K562 (cell line): ENCODE measurements around the gene UBR4. TPM values are rescaled to one million over a fixed set of nuclear protein-coding genes. Genes with fewer than 3 reads are reported as not detected.

ENCODE experiments used
- ASH1L ChIP-seq: fragments of 450-650 bp; IDR thresholded peaks from 2 replicates; pipeline ENCODE4 v1.6.1; 2018; ENCODE audit warnings: borderline replicate concordance, mild to moderate bottlenecking, low read depth; ENCODE audit not compliant: partially characterized antibody
- ATF7 ChIP-seq: fragments of 450-650 bp; IDR thresholded peaks from 2 replicates; pipeline ENCODE4 v1.7.1; 2014; ENCODE audit warnings: mild to moderate bottlenecking, moderate library complexity
- BRD4 ChIP-seq: fragments of 200-600 bp; sonication (generic); IDR thresholded peaks from 2 replicates; pipeline ENCODE4 v1.6.1; 2017; ENCODE audit warnings: inconsistent platforms
- BRD9 ChIP-seq: fragments of 450-650 bp; IDR thresholded peaks from 2 replicates; pipeline ENCODE4 v1.6.1; 2018; ENCODE audit warnings: low read depth; ENCODE audit not compliant: partially characterized antibody
- CHAMP1 ChIP-seq: fragments of 450-650 bp; IDR thresholded peaks from 2 replicates; pipeline ENCODE4 v1.6.1; 2016; ENCODE audit warnings: mild to moderate bottlenecking
- CHD1 ChIP-seq: fragments of 200-600 bp; sonication (generic); IDR thresholded peaks from one replicate; pipeline ENCODE4 v1.6.1; 2012; ENCODE audit warnings: mild to moderate bottlenecking, moderate library complexity, low read length, inconsistent platforms
- CTBP1 ChIP-seq: fragments of 450-650 bp; IDR thresholded peaks from 2 replicates; pipeline ENCODE4 v1.6.1; 2016; ENCODE audit warnings: borderline replicate concordance
- ELK1 ChIP-seq: sonication (generic); formaldehyde crosslinking; IDR thresholded peaks from 2 replicates; pipeline ENCODE4 v1.8.1; 2022; ENCODE audit warnings: missing genetic modification reagents
- EP300 ChIP-seq: IDR thresholded peaks from 2 replicates; pipeline ENCODE4 v1.6.1; 2012; ENCODE audit warnings: low read length, improper control_type of control experiment
- FOXJ3 ChIP-seq: sonication (generic); formaldehyde crosslinking; IDR thresholded peaks from 2 replicates; pipeline ENCODE4 v1.4.0; 2020; ENCODE audit warnings: mild to moderate bottlenecking, missing genetic modification reagents
- FOXP1 ChIP-seq: sonication (generic); formaldehyde crosslinking; IDR thresholded peaks from 2 replicates; pipeline ENCODE4 v1.8.0; 2022; ENCODE audit warnings: mild to moderate bottlenecking, missing genetic modification reagents
- KAT7 ChIP-seq: sonication (generic); formaldehyde crosslinking; IDR thresholded peaks from 2 replicates; pipeline ENCODE4 v1.8.0; 2022; ENCODE audit warnings: missing genetic modification reagents, mild to moderate bottlenecking, borderline replicate concordance
- MCM5 ChIP-seq: fragments of 450-650 bp; IDR thresholded peaks from 2 replicates; pipeline ENCODE4 v1.6.1; 2016; ENCODE audit warnings: low read depth
- MEIS2 ChIP-seq: fragments of 450-650 bp; IDR thresholded peaks from 2 replicates; pipeline ENCODE4 v1.6.1; 2014; ENCODE audit warnings: mild to moderate bottlenecking; ENCODE audit not compliant: partially characterized antibody
- NEUROD1 ChIP-seq: fragments of 150-350 bp; IDR thresholded peaks from 2 replicates; pipeline ENCODE4 v1.6.1; 2014; ENCODE audit warnings: borderline replicate concordance, low read length, low read depth; ENCODE audit not compliant: partially characterized antibody
- PATZ1 ChIP-seq: fragments of 250-450 bp; sonication (Bioruptor Pico); IDR thresholded peaks from 2 replicates; pipeline ENCODE4 v1.5.0; 2020; ENCODE audit warnings: mild to moderate bottlenecking, borderline replicate concordance
- PPARD ChIP-seq: fragments of 250-450 bp; sonication (Bioruptor Pico); IDR thresholded peaks from 2 replicates; pipeline ENCODE4 v1.8.0; 2022; ENCODE audit warnings: inconsistent platforms, mild to moderate bottlenecking, moderate library complexity
- RBM17 ChIP-seq: fragments of 200-400 bp; formaldehyde crosslinking; IDR thresholded peaks from 2 replicates; pipeline ENCODE4 v1.6.1; 2017; ENCODE audit warnings: low read depth, mild to moderate bottlenecking, low read length, borderline replicate concordance
- RFX5 ChIP-seq: IDR thresholded peaks from 2 replicates; pipeline ENCODE4 v1.6.1; 2011; ENCODE audit warnings: low read depth, mild to moderate bottlenecking, improper control_type of control experiment, low read length
- TFAM ChIP-seq: fragments of 250-450 bp; sonication (Bioruptor Pico); conservative IDR thresholded peaks from 2 replicates; pipeline ENCODE4 v1.5.0; 2021; ENCODE audit warnings: mild to moderate bottlenecking, moderate library complexity
- ZNF143 ChIP-seq: sonication (generic); formaldehyde crosslinking; IDR thresholded peaks from 2 replicates; pipeline ENCODE4 v1.9.0; 2022; ENCODE audit warnings: mild to moderate bottlenecking, missing genetic modification reagents
- ZNF224 ChIP-seq: sonication (generic); formaldehyde crosslinking; IDR thresholded peaks from 2 replicates; pipeline ENCODE4 v1.8.0; 2022; ENCODE audit warnings: mild to moderate bottlenecking, missing genetic modification reagents
- ZNF384 ChIP-seq: IDR thresholded peaks from 2 replicates; pipeline ENCODE4 v1.6.1; 2012; ENCODE audit warnings: low read depth, low read length, improper control_type of control experiment
- ZNF644 ChIP-seq: fragments of 200-800 bp; sonication (Bioruptor generic); IDR thresholded peaks from 2 replicates; pipeline ENCODE4 v1.6.1; 2016; ENCODE audit warnings: low read depth, missing genetic modification characterization, missing compliant biosample characterization
- ZNF75A ChIP-seq: fragments of 450-650 bp; formaldehyde crosslinking; IDR thresholded peaks from 2 replicates; pipeline ENCODE4 v1.4.0; 2020; ENCODE audit warnings: mild to moderate bottlenecking
- polyA plus RNA-seq, 8 experiments: library from polyadenylated mRNA; depleted of rRNA in 4 of 8; stranded (reverse) in 5 of 8; unstranded in 3 of 8; fragments of >200 nt; fragmentation: Nextera tagmentation in 2 of 8; fragmentation: Illumina TruSeq in 1 of 8; extraction: Ambion mirVana in 2 of 8; extraction: Trizol in 1 of 8; gene quantifications; 2 replicates each; pipeline versions ENCODE4 v1.2.1 to v1.2.3, GENCODE V29; 2011 to 2014; ENCODE audit warnings: inconsistent platforms in 1 of 8, missing spikeins in 1 of 8
- total RNA-seq, 7 experiments: library from RNA; depleted of rRNA in 6 of 7; stranded (reverse); fragments of >200 nt in 6 of 7; fragmentation: Illumina TruSeq in 2 of 7; extraction: Trizol in 2 of 7; gene quantifications; 2 replicates each; pipeline versions ENCODE4 v1.2.1 to v1.2.3, GENCODE V29; 2011 to 2021; ENCODE audit warnings: low replicate concordance in 1 of 7

The UBR4 gene
- total and polyA plus RNA-seq, 9 of the 15 experiments (the other 6 are each of a cell fraction or from before 2014, with no cell fraction given): 55.4 to 277 (median 123) TPM

GRCh38 chr1:19081218-19081893 is 128.7 kb downstream of the UBR4 start (continued):
- TF ChIP-seq PATZ1 (CRISPR knock-in tag): no peak
- TF ChIP-seq ZNF75A (CRISPR knock-in tag): 0 out of 2 replicates have a peak, but pooled peaks have one; percentile 12
- TF ChIP-seq CHD1: no peak
- peak; percentile 72; the same call in 1 of the 2 replicates for TF ChIP-seq CTBP1
- no peak for TF ChIP-seq RFX5
- no peak for TF ChIP-seq KAT7 (CRISPR knock-in tag)
- TF ChIP-seq EP300: peak; percentile 53; the same call in 1 of the 2 replicates
- no peak for TF ChIP-seq TFAM (CRISPR knock-in tag)
- TF ChIP-seq MEIS2: peak; percentile 46
- no peak for TF ChIP-seq NEUROD1
- TF ChIP-seq FOXJ3: no peak
- no peak for TF ChIP-seq ZNF384
- TF ChIP-seq FOXP1 (CRISPR knock-in tag): no peak
- 0 out of 2 replicates have a peak, but pooled peaks have one; percentile 51 for TF ChIP-seq ZNF644 (tag)
- TF ChIP-seq RBM17: no peak
- TF ChIP-seq ELK1: no peak
- TF ChIP-seq CHAMP1: no peak
- TF ChIP-seq ZNF224: no peak
- peak; percentile 78 for TF ChIP-seq ATF7
- TF ChIP-seq BRD9: no peak
- TF ChIP-seq MCM5: no peak
- no peak; the same call in 1 of the 2 replicates for TF ChIP-seq ZNF143 (CRISPR knock-in tag)
- TF ChIP-seq ASH1L: no peak
- TF ChIP-seq BRD4: no peak
- TF ChIP-seq PPARD (CRISPR knock-in tag): no peak
